Small intestine (tissue), 7 donors: ENCODE data around the gene CRYBA1. TPM values are rescaled to one million over a fixed set of nuclear protein-coding genes. Genes with fewer than 3 reads are reported as not detected.

Source experiments
- DNase-seq, 2 donors: peaks; one replicate each; pipeline versions ENCODE4 v3.0.0 to v3.0.0-alpha.2; 2013
- FAIRE-seq: peaks from 2 replicates; lab custom pipeline; 2012; peaks lifted over from hg19 to GRCh38; lab: Jason Lieb, UNC
- H3K27ac ChIP-seq, 3 donors: one replicate each; pipeline ENCODE4 v1.5.1; 2013; ENCODE audit warnings: low read length in 2 of 3, mild to moderate bottlenecking in 2 of 3, control low read depth in 1 of 3, inconsistent platforms in 1 of 3, low read depth in 1 of 3, moderate library complexity in 1 of 3
- H3K27me3 ChIP-seq, 3 donors: one replicate each; pipeline ENCODE4 v1.6.1; 2013; ENCODE audit warnings: low read length in 3 of 3, inconsistent platforms in 1 of 3; ENCODE audit not compliant: control insufficient read depth in 3 of 3, insufficient read depth in 3 of 3
- H3K36me3 ChIP-seq, 3 donors: one replicate each; pipeline ENCODE4 v1.6.1; 2013; ENCODE audit warnings: low read length in 3 of 3, inconsistent platforms in 1 of 3, low read depth in 1 of 3, mild to moderate bottlenecking in 1 of 3, moderate library complexity in 1 of 3; ENCODE audit not compliant: control insufficient read depth in 3 of 3, insufficient read depth in 2 of 3
- H3K4me1 ChIP-seq, 3 donors: one replicate each; pipeline ENCODE4 v1.6.1; 2013; ENCODE audit warnings: low read length in 2 of 3, inconsistent platforms in 1 of 3, low read depth in 1 of 3, mild to moderate bottlenecking in 1 of 3, moderate library complexity in 1 of 3; ENCODE audit not compliant: control insufficient read depth in 3 of 3, insufficient read depth in 2 of 3
- H3K4me3 ChIP-seq, 3 donors: one replicate each; pipeline ENCODE4 v1.5.1; 2013; ENCODE audit warnings: low read length in 3 of 3, control low read depth in 1 of 3, inconsistent platforms in 1 of 3, low read depth in 1 of 3, mild to moderate bottlenecking in 1 of 3, moderate library complexity in 1 of 3
- H3K9me3 ChIP-seq, 2 donors: one replicate each; pipeline ENCODE4 v1.6.1; 2013; ENCODE audit warnings: low read depth in 1 of 2, low read length in 1 of 2; ENCODE audit not compliant: control insufficient read depth in 2 of 2, insufficient read depth in 1 of 2
- WGBS, 3 donors: extraction: QIAGEN DNeasy Blood & Tissue Kit; methylation state at CpG; one replicate each; pipeline ENCODE4 v1.1.7; 2013; 5-methylcytosine and 5-hydroxymethylcytosine counted together
- polyA plus RNA-seq, 4 donors: library from polyadenylated mRNA; stranded (reverse) in 3 of 4; unstranded in 1 of 4; fragments of 200-250 nt in 3 of 4; fragments of 120-200 nt in 1 of 4; gene quantifications; one replicate each; pipeline versions ENCODE4 v1.2.1 to v1.2.3, GENCODE V29; 2013
- donor health status: healthy with polysubstance abuse.
- donor health status: control.
- donor health status: control.
- donor health status: Bipolar disorder and iron deficiency.
- donor health status: healthy.

The CRYBA1 gene
- polyA plus RNA-seq, 4 donors: not detected

DNA sequence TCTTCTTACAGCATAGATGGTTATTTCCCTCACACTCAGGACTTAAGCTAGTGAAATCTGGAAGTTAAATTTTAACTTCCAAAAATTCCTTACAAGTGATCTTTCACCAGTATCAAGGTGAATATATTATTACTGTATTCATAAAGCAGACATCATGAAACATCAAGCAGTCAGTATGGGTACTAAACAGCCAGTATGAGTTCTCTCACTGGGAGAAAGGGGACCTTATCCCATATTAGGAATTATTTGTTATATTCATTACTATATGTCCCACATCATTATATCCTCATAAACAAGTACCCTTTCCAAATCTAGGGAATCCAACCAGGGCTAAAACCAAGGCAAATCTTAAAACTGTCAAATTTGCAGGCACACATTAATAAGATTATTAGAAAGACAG lies 32.0 kb downstream of the CRYBA1 start:
- H3K4me1 ChIP-seq: peaks cover 4 to 8% (median 4%) of the 10 kb centered on the region in 3 donors

DNA sequence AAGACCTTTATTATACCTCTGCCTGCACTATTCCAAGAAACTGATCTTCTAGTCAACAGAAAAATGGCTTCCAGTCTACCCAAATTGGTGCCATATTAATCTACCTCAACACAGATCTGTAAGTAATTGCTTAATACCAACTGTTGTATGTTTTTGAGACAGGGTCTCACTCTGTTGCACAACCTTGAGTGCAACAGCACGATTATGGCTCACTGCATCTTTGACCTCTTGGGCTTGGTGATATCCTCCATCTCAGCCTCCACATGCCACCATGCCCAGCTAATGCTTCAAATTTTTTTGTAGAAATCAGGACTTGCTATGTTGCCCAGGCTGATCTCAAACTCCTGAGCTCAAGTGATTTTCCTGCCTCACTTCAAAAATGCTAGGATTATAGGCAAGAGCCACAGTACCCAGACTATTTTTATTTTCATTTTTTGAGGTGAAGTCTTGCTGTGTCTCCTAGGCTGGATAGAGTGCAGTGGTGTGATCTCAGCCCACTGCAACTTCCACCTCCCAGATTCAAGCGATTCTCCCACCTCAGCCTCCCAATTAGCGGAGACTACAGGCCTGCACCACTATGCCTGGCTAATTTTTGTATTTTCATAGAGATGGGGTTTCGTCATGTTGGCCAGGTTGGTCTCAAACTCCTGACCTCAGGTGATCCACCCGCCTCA lies 32.9 kb downstream of the CRYBA1 start:
- H3K27ac ChIP-seq: no peak overlapping the region
- no peak for FAIRE-seq
- H3K4me1 ChIP-seq: peaks cover 4% of the 10 kb centered on the region in 3 donors
- no peak overlapping the region for H3K4me3 ChIP-seq
- H3K9me3 ChIP-seq: peaks cover 0 to 20% of the 10 kb centered on the region in 2 donors
- no peaks in the 10 kb centered on the region for H3K27me3 ChIP-seq
- peaks cover 4 to 47% (median 15%) of the 10 kb centered on the region in 3 donors for H3K36me3 ChIP-seq
- no peak for DNase-seq
- WGBS, 3 donors: 95 to 96% (median 95%) methylated on average over 5 of the region's 5 CpGs

More for the DNA sequence above, 32.0 kb downstream of the CRYBA1 start:
- Histone ChIP-seq H3K27me3 (no peaks in the 10 kb centered on the region), H3K27ac (no peak overlapping the region), H3K4me3 (no peak overlapping the region), H3K9me3 (peaks cover 0 to 22% of the 10 kb centered on the region in 2 donors), H3K36me3 (peaks cover 8 to 50% (median 15%) of the 10 kb centered on the region in 3 donors)
- DNase-seq: no peak
- FAIRE-seq: no peak

DNA sequence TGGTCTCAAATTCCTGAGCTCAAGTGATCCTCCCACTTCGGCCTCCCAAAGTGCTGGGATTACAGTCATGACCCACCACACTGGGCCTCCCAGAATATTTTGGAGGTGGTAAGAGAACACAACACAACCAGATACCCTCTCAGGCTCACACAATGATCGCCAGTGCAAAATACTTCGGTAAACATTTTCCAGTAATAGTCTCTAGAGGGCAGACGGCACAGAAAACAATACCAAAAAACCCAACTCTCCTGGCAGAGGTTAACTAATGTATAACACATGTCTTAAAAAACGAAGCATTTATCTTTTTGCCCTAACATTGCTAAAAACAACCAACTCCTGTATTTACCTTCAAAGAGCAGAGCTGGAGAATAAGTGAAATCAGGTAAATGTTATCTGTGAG lies 36.8 kb downstream of the CRYBA1 start:
- no peak for FAIRE-seq
- Histone ChIP-seq H3K9me3 (peaks cover 0 to 20% of the 10 kb centered on the region in 2 donors), H3K27ac (no peak overlapping the region), H3K36me3 (peaks cover 20 to 40% (median 23%) of the 10 kb centered on the region in 3 donors), H3K4me1 (peaks cover 0 to 2% (median 0%) of the 10 kb centered on the region in 3 donors), H3K27me3 (no peaks in the 10 kb centered on the region), H3K4me3 (no peak overlapping the region)
- no peak for DNase-seq
- 70 to 78% (median 72%) methylated on average over 5 of the region's 5 CpGs for WGBS, 3 donors

DNA sequence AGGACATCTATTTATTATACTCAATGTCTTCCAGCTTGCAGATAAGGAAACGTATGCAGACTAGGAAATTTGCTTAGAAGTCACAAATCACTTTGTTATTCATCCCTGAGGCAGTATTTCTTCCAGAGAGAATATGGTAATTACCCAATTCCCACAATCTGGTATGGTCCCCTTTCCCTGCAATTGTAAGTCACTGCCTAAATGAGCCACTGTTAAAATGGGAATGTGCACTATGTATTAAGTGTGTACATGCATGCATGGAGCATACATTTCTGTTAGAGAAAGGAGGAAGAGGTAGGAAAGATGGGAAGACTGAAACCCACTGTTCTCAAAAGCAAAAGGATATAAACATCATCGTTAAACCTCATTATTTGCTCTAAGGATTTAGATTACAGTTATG lies 37.3 kb downstream of the CRYBA1 start:
- no peaks in the 10 kb centered on the region for H3K27me3 ChIP-seq
- DNase-seq (no peak), FAIRE-seq (no peak)
- H3K9me3 ChIP-seq: peaks cover 0 to 20% of the 10 kb centered on the region in 2 donors
- H3K4me3 ChIP-seq: no peak overlapping the region
- H3K27ac ChIP-seq: no peak overlapping the region
- peaks cover 23 to 43% (median 23%) of the 10 kb centered on the region in 3 donors for H3K36me3 ChIP-seq
- 49 to 54% (median 50%) methylated on average over 2 of the region's 2 CpGs for WGBS, 3 donors
- peaks cover 0 to 3% (median 2%) of the 10 kb centered on the region in 3 donors for H3K4me1 ChIP-seq

DNA sequence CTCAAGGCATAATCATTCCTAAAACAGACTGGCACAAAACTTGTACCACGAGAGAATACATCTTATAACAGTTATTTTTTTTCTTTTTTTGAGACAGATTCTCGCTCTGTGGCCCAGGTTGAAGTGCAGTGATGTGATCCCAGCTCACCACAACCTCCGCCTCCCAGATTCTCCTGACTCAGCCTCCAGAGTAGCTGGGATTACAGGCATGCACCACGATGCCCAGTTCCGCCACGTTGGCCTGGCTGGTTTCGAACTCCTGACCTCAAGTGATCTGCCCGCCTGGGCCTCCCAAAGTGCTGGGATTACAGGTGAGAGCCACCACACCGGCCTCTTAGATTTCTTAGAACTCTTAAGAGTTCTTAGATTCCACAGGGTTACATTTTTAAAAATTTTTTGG lies 43.2 kb downstream of the CRYBA1 start:
- Histone ChIP-seq H3K4me3 (no peak overlapping the region), H3K36me3 (peaks cover 11 to 23% (median 19%) of the 10 kb centered on the region in 3 donors), H3K4me1 (peaks cover 0 to 17% (median 0%) of the 10 kb centered on the region in 3 donors), H3K27ac (no peak overlapping the region), H3K27me3 (no peaks in the 10 kb centered on the region), H3K9me3 (no peaks in the 10 kb centered on the region)
- 79 to 85% (median 82%) methylated on average over 9 of the region's 9 CpGs for WGBS, 3 donors
- DNase-seq (no peak), FAIRE-seq (no peak)

DNA sequence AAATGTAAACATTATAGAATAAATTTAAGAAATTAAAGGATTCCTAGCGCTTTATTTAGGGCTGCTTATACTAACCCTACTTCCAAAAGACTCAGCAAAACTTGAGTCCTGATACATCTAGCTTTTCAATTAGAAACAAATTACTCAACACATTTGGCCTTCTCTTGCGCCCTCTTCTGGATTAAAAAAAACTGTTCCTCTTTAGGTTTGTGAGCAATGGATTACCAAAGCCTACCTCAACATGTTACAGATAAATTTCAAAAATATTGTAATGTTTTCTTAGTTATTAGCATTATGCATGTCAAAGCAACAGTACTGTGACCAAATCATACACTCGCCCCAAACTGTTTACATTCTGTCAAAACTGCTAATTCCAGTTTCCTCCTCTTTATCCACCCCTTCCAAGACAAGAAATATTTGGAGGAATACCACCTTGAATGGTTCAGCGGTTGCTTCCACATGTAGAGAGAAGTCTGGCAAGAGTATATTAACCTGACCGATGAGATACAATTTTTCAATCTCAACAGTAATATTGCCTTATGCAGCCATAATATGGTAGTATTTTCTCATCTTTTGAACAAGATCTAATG lies 44.6 kb downstream of the CRYBA1 start:
- 2 to 8% (median 5%) methylated on average over 5 of the region's 5 CpGs for WGBS, 3 donors
- Histone ChIP-seq H3K36me3 (peaks cover 9 to 19% (median 16%) of the 10 kb centered on the region in 3 donors), H3K4me1 (peaks cover 0 to 17% (median 0%) of the 10 kb centered on the region in 3 donors), H3K27ac (peak overlapping the region in 1 of 3 donors; percentile 90), H3K4me3 (peak overlapping the region in 2 of 3 donors; percentile 75 to 98), H3K9me3 (no peaks in the 10 kb centered on the region), H3K27me3 (no peaks in the 10 kb centered on the region)
- peak; percentile 78 to 80 for DNase-seq
- no peak for FAIRE-seq

DNA sequence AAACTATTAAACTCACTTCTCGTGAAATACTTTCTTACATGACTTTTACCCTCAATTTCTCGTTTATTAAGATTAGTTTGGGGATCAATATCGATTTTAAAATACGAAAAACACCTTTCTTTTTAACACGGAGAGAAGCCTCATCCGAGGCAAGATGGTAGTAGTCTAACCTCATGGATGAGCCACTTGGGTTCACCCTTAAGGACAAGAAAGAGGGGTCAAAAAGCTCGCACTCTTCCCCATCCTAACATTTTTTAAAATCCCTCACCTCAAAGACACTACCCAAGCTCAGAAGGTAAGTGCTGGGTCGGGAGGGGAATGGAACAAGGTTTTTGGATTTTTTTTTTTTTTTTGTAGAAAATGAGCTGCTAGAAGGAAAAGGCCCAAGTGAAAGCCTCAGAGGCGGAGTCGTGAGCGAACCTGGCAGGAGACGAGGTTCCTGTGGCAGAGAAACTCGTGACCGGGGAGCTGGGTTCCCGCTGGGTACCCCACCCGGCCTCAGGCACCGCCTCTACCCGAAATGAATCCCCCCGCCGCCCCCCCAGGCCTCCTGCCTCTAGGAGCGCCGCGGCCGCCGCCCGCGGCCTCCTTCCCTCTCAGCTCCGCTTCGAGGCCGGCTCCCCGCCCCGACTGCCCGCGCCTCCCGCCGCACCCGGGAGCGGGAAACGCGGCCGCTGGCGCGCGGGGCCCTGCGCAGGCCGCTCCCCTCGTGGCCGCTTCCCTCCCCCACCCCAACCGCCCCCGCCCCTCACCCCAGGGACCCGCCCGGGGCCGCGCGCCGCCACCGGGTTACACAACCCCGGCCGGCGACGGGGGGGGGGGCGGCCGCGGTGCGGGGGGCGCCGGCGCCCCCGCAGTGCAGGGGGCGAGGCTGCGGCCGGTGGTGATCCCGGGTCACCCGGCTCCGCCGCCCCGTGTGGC lies 45.7 kb downstream of the CRYBA1 start:
- Histone ChIP-seq H3K36me3 (peaks cover 2 to 14% (median 8%) of the 10 kb centered on the region in 3 donors), H3K4me3 (peak overlapping the region; percentile 95 to 100 (median 98)), H3K9me3 (no peaks in the 10 kb centered on the region), H3K27me3 (no peaks in the 10 kb centered on the region), H3K27ac (peak overlapping the region; percentile 97 to 99 (median 97)), H3K4me1 (peaks cover 0 to 17% (median 0%) of the 10 kb centered on the region in 3 donors)
- FAIRE-seq (no peak), DNase-seq (peak; percentile 42 to 78)
- WGBS, 3 donors: 1 to 2% (median 1%) methylated on average over 27 to 69 of the region's 77 CpGs
